ENCODE results near the gene TRIM43B.
"Not testable (repeated sequence)": the region's sequence is repeated elsewhere in the genome, so short reads cannot be mapped to it uniquely, and the experiment has no call there.

TRIM43B gene

DNA sequence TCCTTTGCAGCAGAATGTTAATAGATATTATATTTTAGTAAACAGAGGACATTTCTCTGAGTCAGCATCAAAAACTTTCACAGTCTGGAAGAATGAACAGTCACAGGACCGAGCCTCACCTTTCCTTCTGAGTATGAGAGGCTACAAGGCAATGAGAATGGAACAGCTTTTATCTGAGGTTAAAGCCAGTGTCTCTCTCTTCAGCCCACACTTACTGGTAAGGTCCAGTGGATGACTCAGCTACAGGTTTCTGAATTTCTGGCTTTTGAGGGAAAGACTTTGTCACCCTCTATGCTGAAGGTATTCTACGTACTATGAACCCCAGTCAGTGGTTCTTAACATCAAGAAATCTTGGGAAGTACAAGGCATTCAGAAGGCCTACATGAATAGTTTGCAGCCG lies 9.5 kb downstream of the TRIM43B start:
- H3K27ac ChIP-seq (ENCODE audit: low read depth, low read length); H3K27me3 ChIP-seq (ENCODE audit: control insufficient read depth, insufficient read depth, low read length); H3K4me1 ChIP-seq (ENCODE audit: control insufficient read depth, insufficient read depth, low read length); H3K4me3 ChIP-seq (ENCODE audit: low read length); H3K36me3 ChIP-seq (ENCODE audit: control insufficient read depth, insufficient read depth, low read length); H3K9ac ChIP-seq (ENCODE audit: low read length): not testable (repeated sequence)

DNA sequence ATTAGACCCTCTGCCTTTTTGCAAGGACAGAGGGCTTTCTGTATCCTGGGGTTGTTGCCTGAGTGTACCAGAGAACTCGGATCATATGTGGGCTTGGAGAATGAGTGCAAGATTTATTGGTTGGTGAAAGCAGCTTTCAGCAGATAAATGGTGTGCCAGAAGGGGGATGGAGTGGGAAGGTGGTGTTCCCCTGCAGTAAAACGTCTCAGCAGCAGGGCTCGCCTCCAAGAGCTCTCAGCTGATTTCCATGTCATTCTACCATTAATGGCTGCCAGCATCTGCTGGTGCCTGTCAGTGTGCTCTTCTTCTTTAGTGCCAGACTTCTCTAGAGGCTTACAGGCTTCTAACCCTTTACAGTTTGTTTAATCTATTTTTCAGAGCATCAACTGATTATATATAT lies 16.6 kb downstream of the TRIM43B start:
- not testable (repeated sequence) for H3K4me3 ChIP-seq (ENCODE audit: low read length); H3K27ac ChIP-seq (ENCODE audit: low read depth, low read length); H3K27me3 ChIP-seq (ENCODE audit: control insufficient read depth, insufficient read depth, low read length); H3K9ac ChIP-seq (ENCODE audit: low read length); H3K4me1 ChIP-seq (ENCODE audit: control insufficient read depth, insufficient read depth, low read length); H3K36me3 ChIP-seq (ENCODE audit: control insufficient read depth, insufficient read depth, low read length)

DNA sequence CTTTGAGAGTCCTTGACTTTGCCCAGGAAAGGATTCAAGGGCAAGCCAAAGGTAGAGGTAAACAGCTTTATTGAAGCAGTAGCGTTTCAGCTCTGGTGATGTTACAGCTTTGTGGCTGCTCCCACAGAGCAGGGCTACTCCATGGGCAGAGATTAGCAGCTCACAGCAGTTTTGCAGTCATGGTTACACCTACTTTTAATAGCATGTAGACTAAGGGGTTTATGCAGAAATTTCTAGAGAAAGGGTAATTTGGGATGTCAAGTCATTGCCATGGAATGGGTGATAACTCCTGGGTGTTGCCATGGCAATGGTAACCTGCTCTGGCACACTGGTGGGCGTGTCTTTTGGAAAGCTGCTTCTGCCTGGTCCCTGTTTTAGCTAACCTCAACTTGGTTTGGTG lies 18.0 kb downstream of the TRIM43B start:
- not testable (repeated sequence) for H3K4me3 ChIP-seq (ENCODE audit: low read length); H3K9ac ChIP-seq (ENCODE audit: low read length); H3K27ac ChIP-seq (ENCODE audit: low read depth, low read length); H3K36me3 ChIP-seq (ENCODE audit: control insufficient read depth, insufficient read depth, low read length); H3K27me3 ChIP-seq (ENCODE audit: control insufficient read depth, insufficient read depth, low read length); H3K4me1 ChIP-seq (ENCODE audit: control insufficient read depth, insufficient read depth, low read length)

DNA sequence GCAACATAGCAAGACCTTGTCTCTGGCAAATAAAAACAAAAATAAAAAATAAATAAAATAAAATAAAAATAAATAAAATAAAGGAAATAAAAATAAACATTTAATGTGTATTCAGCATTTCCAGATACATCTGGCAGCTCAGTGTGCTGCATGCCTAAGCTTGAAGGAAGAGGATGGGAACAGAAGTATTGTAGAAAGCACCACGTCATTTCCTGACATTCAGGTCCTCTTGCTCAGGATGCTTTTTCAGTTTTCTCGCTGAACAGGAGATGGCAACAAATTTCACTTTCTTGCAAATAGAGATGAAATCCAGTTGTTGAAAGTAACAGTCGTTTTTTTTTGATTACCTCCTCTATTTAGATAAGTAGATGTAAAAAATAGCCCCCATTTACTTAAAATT lies 21.3 kb downstream of the TRIM43B start:
- not testable (repeated sequence) for H3K9ac ChIP-seq (ENCODE audit: low read length); H3K27ac ChIP-seq (ENCODE audit: low read depth, low read length); H3K4me3 ChIP-seq (ENCODE audit: low read length); H3K4me1 ChIP-seq (ENCODE audit: control insufficient read depth, insufficient read depth, low read length); H3K36me3 ChIP-seq (ENCODE audit: control insufficient read depth, insufficient read depth, low read length); H3K27me3 ChIP-seq (ENCODE audit: control insufficient read depth, insufficient read depth, low read length)

DNA sequence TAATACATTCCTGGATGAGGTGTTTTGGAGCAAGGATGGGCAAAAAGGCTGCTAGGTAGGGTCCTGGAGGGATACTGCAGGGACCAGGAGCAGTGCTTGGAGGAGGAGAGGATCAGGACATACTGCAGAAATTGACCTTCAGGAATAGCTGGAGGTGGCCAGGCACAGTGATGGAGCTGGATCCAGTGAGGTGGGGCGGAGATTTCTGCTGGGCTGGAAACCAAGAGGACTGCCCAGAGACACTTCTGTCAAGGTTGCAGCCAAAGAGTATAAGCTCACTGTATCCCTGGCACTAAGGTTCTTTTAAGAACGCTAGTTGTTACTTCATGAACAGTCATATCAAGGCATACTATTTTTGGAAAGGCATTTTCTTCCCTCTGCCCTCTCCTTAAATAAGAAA lies 39.2 kb downstream of the TRIM43B start:
- H3K27ac ChIP-seq (ENCODE audit: low read depth, low read length); H3K4me3 ChIP-seq (ENCODE audit: low read length); H3K27me3 ChIP-seq (ENCODE audit: control insufficient read depth, insufficient read depth, low read length); H3K4me1 ChIP-seq (ENCODE audit: control insufficient read depth, insufficient read depth, low read length); H3K36me3 ChIP-seq (ENCODE audit: control insufficient read depth, insufficient read depth, low read length); H3K9ac ChIP-seq (ENCODE audit: low read length): not testable (repeated sequence)

DNA sequence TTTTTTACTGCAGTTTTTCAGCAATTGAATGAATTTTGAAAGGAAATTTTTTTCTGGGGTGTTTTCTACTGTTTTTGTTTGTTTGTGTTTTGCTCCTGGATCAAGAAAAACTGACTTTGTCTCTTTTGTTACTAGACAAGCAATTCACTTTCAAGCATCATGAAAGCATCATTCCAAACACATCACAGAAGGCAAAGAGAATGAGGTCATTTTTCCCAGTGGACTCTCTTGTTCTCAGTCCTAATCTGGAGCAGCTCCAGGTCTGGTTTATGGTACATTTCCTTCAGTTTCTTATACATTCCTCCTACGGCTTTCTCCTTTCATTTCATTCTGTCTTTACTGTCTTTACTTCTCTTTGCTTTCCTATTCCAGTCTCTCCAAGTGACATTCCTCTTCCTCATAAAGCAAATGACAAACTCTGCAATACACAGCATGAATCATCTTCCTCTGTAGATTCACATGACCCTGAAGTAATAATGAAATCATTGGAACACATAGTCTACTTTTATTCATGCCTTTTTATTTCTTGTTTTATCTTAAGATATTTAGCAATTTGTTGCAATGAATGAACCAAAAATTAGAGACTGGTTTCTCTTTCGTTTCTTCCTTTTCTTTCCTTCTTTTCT lies 42.0 kb downstream of the TRIM43B start:
- not testable (repeated sequence) for H3K4me3 ChIP-seq (ENCODE audit: low read length); H3K27me3 ChIP-seq (ENCODE audit: control insufficient read depth, insufficient read depth, low read length); H3K9ac ChIP-seq (ENCODE audit: low read length); H3K4me1 ChIP-seq (ENCODE audit: control insufficient read depth, insufficient read depth, low read length); H3K27ac ChIP-seq (ENCODE audit: low read depth, low read length); H3K36me3 ChIP-seq (ENCODE audit: control insufficient read depth, insufficient read depth, low read length)

DNA sequence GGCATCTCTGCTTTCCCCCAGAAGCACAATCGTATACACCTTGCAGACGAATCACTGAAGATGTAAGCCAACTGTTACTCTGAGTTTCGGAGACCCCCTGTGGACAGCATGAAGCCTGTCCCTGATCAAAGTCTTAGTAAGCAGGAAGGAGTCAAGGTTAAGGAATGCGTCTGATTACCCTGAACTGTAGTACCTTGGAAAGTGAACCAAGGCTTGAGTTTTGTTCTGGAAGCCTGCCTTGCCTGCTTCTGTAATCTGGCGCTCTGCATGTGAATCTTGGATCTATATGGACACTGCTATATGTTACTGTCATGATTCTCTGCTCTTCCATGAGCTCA lies 48.7 kb downstream of the TRIM43B start:
- H3K27ac ChIP-seq (ENCODE audit: low read depth, low read length); H3K4me1 ChIP-seq (ENCODE audit: control insufficient read depth, insufficient read depth, low read length); H3K4me3 ChIP-seq (ENCODE audit: low read length); H3K9ac ChIP-seq (ENCODE audit: low read length); H3K27me3 ChIP-seq (ENCODE audit: control insufficient read depth, insufficient read depth, low read length); H3K36me3 ChIP-seq (ENCODE audit: control insufficient read depth, insufficient read depth, low read length): not testable (repeated sequence)

DNA sequence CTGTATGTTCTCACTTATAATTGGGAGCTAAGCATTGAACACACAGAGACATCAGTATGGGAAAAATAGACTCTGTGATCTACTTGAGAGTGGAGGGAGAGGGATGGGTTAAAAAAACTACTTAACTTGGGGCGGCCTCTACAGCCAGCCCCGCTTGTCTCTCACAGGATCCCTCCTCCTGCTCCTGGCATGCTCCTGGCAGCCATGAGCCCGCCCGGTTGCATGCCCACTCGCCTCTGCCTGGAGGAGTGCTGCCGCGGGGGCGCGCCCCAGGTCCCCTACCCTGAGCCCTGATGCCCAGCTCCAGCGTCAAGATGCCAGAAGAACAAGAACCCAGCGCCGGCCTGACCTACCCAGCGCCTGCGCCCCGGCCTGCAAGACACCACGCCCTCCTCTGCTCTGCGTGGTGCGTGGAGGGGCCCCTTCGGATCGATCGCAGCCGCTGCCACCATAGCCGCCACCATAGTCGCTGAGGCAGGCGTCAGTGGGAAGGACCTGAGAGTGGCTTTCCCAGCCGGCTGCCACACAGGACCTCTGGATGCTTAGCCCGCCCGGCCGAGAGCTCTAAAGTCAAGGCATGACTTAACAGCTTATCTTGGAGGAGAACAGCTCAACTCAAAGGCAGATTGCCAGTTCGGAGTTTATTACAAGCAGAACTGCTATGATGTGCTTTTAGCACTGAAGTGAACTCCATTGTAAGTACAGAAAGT lies 49.2 kb downstream of the TRIM43B start:
- H3K36me3 ChIP-seq (ENCODE audit: control insufficient read depth, insufficient read depth, low read length); H3K9ac ChIP-seq (ENCODE audit: low read length); H3K4me1 ChIP-seq (ENCODE audit: control insufficient read depth, insufficient read depth, low read length); H3K27me3 ChIP-seq (ENCODE audit: control insufficient read depth, insufficient read depth, low read length); H3K4me3 ChIP-seq (ENCODE audit: low read length); H3K27ac ChIP-seq (ENCODE audit: low read depth, low read length): not testable (repeated sequence)

DNA sequence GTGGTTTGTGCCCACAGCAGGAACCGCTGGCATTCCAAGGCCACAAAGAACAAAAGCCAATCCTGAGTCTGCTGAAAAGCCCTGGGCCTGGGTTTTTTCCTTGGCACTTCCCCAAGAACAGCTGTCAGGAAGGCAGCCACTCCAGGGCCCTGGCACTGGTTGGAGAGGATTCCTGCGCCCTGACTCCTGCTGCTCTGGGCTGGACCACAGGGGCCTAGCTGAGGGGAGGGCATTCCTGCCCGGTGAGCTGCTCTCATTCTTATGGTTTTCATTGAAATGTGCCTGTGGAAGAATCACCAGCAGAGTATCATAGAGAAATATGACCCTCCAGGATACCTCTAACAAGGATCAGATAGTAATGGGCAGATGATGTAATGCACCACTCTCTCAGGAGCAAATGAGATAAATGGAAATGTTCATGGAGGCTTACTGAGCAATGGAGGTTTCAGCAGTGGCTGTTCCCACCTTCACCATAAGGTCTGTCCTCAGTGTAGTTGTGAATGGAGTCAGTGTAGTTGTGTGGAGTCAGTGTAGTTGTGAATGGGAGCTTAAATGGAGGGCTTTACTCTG lies 50.0 kb downstream of the TRIM43B start:
- H3K27ac ChIP-seq (ENCODE audit: low read depth, low read length); H3K27me3 ChIP-seq (ENCODE audit: control insufficient read depth, insufficient read depth, low read length); H3K9ac ChIP-seq (ENCODE audit: low read length); H3K4me3 ChIP-seq (ENCODE audit: low read length); H3K4me1 ChIP-seq (ENCODE audit: control insufficient read depth, insufficient read depth, low read length); H3K36me3 ChIP-seq (ENCODE audit: control insufficient read depth, insufficient read depth, low read length): not testable (repeated sequence)

DNA sequence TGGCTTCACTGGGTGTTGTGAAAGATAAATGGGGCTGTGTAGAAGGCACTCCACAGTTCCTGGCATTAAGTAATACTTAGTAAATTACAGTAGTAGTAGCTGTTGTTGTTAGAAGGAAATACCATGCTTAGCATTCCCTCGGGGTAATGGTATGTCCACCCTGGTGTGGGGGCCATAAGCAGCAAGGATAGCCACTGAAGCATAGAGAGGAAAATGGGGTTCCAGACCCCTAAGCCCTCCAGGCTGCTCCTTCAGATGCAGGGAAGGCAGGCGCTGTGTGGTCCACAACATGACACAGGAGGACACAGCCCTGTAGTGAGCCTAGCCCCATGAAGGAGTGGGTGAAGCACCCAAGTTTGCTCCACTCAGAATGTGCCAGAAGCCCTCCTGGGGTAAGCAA lies 50.6 kb downstream of the TRIM43B start:
- not testable (repeated sequence) for H3K4me3 ChIP-seq (ENCODE audit: low read length); H3K27me3 ChIP-seq (ENCODE audit: control insufficient read depth, insufficient read depth, low read length); H3K36me3 ChIP-seq (ENCODE audit: control insufficient read depth, insufficient read depth, low read length); H3K9ac ChIP-seq (ENCODE audit: low read length); H3K27ac ChIP-seq (ENCODE audit: low read depth, low read length); H3K4me1 ChIP-seq (ENCODE audit: control insufficient read depth, insufficient read depth, low read length)

DNA sequence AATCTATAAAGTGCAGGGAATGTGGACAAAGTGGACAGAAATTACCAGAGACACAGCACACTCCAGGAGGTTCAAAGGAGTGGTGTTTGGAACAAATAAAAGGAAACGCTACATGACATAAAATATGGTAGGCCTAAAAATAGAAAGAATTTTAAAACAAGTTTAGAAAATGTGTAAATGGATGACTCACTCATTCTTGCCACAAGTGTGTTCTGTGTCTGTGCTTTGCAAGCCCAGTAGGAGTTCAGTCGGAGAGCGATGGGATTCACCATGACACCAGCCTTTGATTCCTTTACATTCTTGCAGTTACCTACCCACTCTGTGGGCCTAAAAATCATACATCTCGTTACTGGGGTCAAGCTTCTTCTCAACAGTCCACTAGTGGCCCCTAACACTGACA lies 51.2 kb downstream of the TRIM43B start:
- H3K27me3 ChIP-seq (ENCODE audit: control insufficient read depth, insufficient read depth, low read length); H3K9ac ChIP-seq (ENCODE audit: low read length); H3K4me1 ChIP-seq (ENCODE audit: control insufficient read depth, insufficient read depth, low read length); H3K36me3 ChIP-seq (ENCODE audit: control insufficient read depth, insufficient read depth, low read length); H3K4me3 ChIP-seq (ENCODE audit: low read length); H3K27ac ChIP-seq (ENCODE audit: low read depth, low read length): not testable (repeated sequence)

DNA sequence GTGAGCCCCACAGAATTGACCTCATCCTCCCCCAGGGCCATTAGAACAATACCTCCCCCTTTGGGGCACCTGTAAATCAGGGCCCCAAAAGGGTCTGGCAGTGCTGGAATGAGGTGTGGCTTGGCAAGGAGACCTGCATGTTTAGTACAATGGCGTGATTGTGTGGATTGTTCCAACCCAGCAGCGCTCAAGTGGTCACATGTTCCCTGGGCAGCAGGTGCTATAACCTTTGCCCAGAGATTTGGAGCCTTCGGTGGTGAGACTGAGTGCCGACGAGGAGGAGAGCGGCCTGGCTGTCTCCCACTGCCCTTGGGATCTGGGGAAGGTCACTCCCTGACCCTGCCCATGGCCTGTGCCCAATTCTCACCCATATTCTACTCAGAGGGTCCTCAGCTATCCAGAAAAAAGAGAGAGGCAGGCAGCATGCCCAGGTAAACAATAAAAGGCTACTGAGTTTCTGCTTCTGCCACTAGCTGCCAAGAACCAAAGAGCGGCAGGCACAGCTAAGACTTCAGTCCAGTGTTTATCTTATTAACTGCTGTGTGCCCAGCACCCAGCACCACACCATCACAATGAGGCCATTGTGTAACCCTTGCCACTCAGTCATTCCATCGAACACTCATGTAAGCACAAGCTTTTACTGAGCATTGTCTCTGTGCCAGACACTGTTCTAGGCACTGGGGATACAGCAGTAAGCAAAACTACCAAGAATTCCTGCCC lies 54.6 kb downstream of the TRIM43B start:
- not testable (repeated sequence) for H3K36me3 ChIP-seq (ENCODE audit: control insufficient read depth, insufficient read depth, low read length); H3K27ac ChIP-seq (ENCODE audit: low read depth, low read length); H3K27me3 ChIP-seq (ENCODE audit: control insufficient read depth, insufficient read depth, low read length); H3K9ac ChIP-seq (ENCODE audit: low read length); H3K4me1 ChIP-seq (ENCODE audit: control insufficient read depth, insufficient read depth, low read length); H3K4me3 ChIP-seq (ENCODE audit: low read length)
